GM18858 (cell line): ENCODE results near the gene HMCN1.

ENCODE experiments used
- ATAC-seq: cut with Tn5 transposase; IDR thresholded peaks from one replicate; pipeline ENCODE4 v1.9.1; 2021; ENCODE audit not compliant: unreplicated experiment

Gene HMCN1

GRCh38 chr1:186002406-186002805 is 268.2 kb downstream of the HMCN1 start:
- no peak for ATAC-seq

GRCh38 chr1:186009039-186009737 is 275.0 kb downstream of the HMCN1 start:
- no peak for ATAC-seq

GRCh38 chr1:186014370-186015037 is 280.3 kb downstream of the HMCN1 start:
- ATAC-seq = no peak

- ATAC-seq = no peak
Measured at GRCh38 chr1:186016856-186017255, 282.7 kb downstream of the HMCN1 start.

GRCh38 chr1:186022184-186022583 is 288.0 kb downstream of the HMCN1 start:
- ATAC-seq = no peak

- no peak for ATAC-seq
Measured at GRCh38 chr1:186026946-186027345, 292.8 kb downstream of the HMCN1 start.

GRCh38 chr1:186027621-186028020 is 293.4 kb downstream of the HMCN1 start:
- ATAC-seq = no peak

GRCh38 chr1:186030453-186030852 is 296.3 kb downstream of the HMCN1 start:
- no peak for ATAC-seq

- ATAC-seq = no peak
Measured at GRCh38 chr1:186033847-186034271, 299.7 kb downstream of the HMCN1 start.

- no peak for ATAC-seq
Measured at GRCh38 chr1:186042230-186042629, 308.0 kb downstream of the HMCN1 start.

- ATAC-seq = no peak
Measured at GRCh38 chr1:186043296-186043695, 309.1 kb downstream of the HMCN1 start.

- no peak for ATAC-seq
Measured at GRCh38 chr1:186044079-186044685, 310.0 kb downstream of the HMCN1 start.

GRCh38 chr1:186046437-186047211 is 312.4 kb downstream of the HMCN1 start:
- no peak for ATAC-seq

- no peak for ATAC-seq
Measured at GRCh38 chr1:186050360-186050759, 316.2 kb downstream of the HMCN1 start.

- no peak for ATAC-seq
Measured at GRCh38 chr1:186054003-186054402, 319.8 kb downstream of the HMCN1 start.

- ATAC-seq = no peak
Measured at GRCh38 chr1:186054932-186055331, 320.7 kb downstream of the HMCN1 start.

GRCh38 chr1:186055846-186056245 is 321.7 kb downstream of the HMCN1 start:
- no peak for ATAC-seq

GRCh38 chr1:186057086-186057485 is 322.9 kb downstream of the HMCN1 start:
- no peak for ATAC-seq

GRCh38 chr1:186059311-186059710 is 325.1 kb downstream of the HMCN1 start:
- ATAC-seq = no peak

- no peak for ATAC-seq
Measured at GRCh38 chr1:186059752-186060151, 325.6 kb downstream of the HMCN1 start.

GRCh38 chr1:186060226-186060625 is 326.0 kb downstream of the HMCN1 start:
- no peak for ATAC-seq
